ENCODE measurements around the gene TXNDC15. TPM values are rescaled to one million over a fixed set of nuclear protein-coding genes. Genes with fewer than 3 reads are reported as not detected.

TXNDC15 gene
- total RNA-seq, 5 donors from 2014 or later (not counting 1 experiment from before 2014, with no cell fraction given): 25.5 to 49.1 (median 38.4) TPM

- no peaks in the 10 kb centered on the region for H3K9me3 ChIP-seq
- no peaks in the 10 kb centered on the region for H3K4me1 ChIP-seq (ENCODE audit: control insufficient read depth in 1 of 2, extremely low read depth in 1 of 2, insufficient read depth in 2 of 2, low read length in 2 of 2)
- H3K27me3 Mint-ChIP-seq: no peaks in the 10 kb centered on the region
- ChIA-PET POLR2A (no interaction called here), CTCF (interaction anchor here in 1 of 2 donors (0.6 kb wide), 1 partner anchor 305 kb away, joined by 4 read pairs; no protein-coding TSS in a partner anchor)
- peaks cover 10 to 68% of the 10 kb centered on the region in 2 donors for H3K36me3 ChIP-seq (ENCODE audit: control insufficient read depth in 2 of 2, extremely low read depth in 1 of 2, insufficient read depth in 1 of 2, low read length in 1 of 2)
- no CpG with 5 or more reads among the region's 3 CpGs for WGBS (ENCODE audit: insufficient coverage)
- H3K4me3 Mint-ChIP-seq: no peak overlapping the region
- H3K27me3 ChIP-seq (replicated peaks in 1 of 2; ENCODE audit: control insufficient read depth in 2 of 2, extremely low read depth in 1 of 2, insufficient read depth in 2 of 2, low read length in 1 of 2): no peaks in the 10 kb centered on the region
- H3K4me1 Mint-ChIP-seq: peaks cover 11 to 21% (median 15%) of the 10 kb centered on the region in 3 donors
- DNase-seq (no peak), ATAC-seq (replicated peaks in 1 of 4) (no peak)
- H3K27ac ChIP-seq (ENCODE audit: low read length): no peak overlapping the region
- no peaks in the 10 kb centered on the region for H3K9me3 Mint-ChIP-seq
- peaks cover 52% of the 10 kb centered on the region for H3K36me3 Mint-ChIP-seq
- peak overlapping the region in 1 of 2 donors; percentile 55 for H3K27ac Mint-ChIP-seq
- no peak overlapping the region for H3K4me3 ChIP-seq (ENCODE audit: control insufficient read depth in 1 of 2, extremely low read depth in 1 of 2, low read length in 1 of 2)
These were observed 18.1 kb downstream of the TXNDC15 start for GRCh38 chr5:134892282-134892681.

DNA sequence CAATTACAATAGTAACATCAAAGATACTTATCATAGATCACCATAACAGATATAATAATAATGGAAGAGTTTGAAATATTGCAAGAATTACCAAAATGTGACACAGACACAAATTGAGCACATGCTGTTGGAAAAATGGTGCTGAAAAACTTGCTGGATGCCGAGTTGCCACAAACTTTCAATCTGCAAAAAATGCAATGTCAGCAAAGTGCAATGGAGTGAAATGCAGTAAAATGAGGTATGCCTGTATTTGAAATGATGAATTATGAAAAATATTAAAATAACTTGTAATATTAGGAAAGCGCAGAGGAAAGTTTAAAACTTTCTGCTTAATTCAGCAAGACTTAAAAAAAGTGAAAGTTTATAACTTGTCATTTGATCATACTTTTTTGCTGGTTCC lies 18.8 kb downstream of the TXNDC15 start:
- POLR2A ChIA-PET: no interaction called here
- Histone ChIP-seq H3K36me3 (ENCODE audit: control insufficient read depth in 2 of 2, extremely low read depth in 1 of 2, insufficient read depth in 1 of 2, low read length in 1 of 2) (peaks cover 7 to 68% of the 10 kb centered on the region in 2 donors), H3K27ac (ENCODE audit: low read length) (no peak overlapping the region), H3K4me3 (ENCODE audit: control insufficient read depth in 1 of 2, extremely low read depth in 1 of 2, low read length in 1 of 2) (no peak overlapping the region), H3K4me1 (ENCODE audit: control insufficient read depth in 1 of 2, extremely low read depth in 1 of 2, insufficient read depth in 2 of 2, low read length in 2 of 2) (no peaks in the 10 kb centered on the region), H3K9me3 (no peaks in the 10 kb centered on the region), H3K27me3 (replicated peaks in 1 of 2; ENCODE audit: control insufficient read depth in 2 of 2, extremely low read depth in 1 of 2, insufficient read depth in 2 of 2, low read length in 1 of 2) (no peaks in the 10 kb centered on the region)
- no peaks in the 10 kb centered on the region for H3K9me3 Mint-ChIP-seq
- no peaks in the 10 kb centered on the region for H3K27me3 Mint-ChIP-seq
- H3K4me3 Mint-ChIP-seq: no peak overlapping the region
- ATAC-seq (replicated peaks in 1 of 4): no peak
- H3K27ac Mint-ChIP-seq: no peak overlapping the region
- 71% methylated on average over 1 of the region's 2 CpGs for WGBS (ENCODE audit: insufficient coverage)
- DNase-seq: no peak
- peaks cover 45% of the 10 kb centered on the region for H3K36me3 Mint-ChIP-seq
- peaks cover 7 to 15% (median 10%) of the 10 kb centered on the region in 3 donors for H3K4me1 Mint-ChIP-seq
- CTCF ChIA-PET: interaction anchor here in 1 of 2 donors (0.6 kb wide), 1 partner anchor 306 kb away, joined by 4 read pairs; no protein-coding TSS in a partner anchor

- no peaks in the 10 kb centered on the region for H3K9me3 Mint-ChIP-seq
- Histone ChIP-seq H3K36me3 (ENCODE audit: control insufficient read depth in 2 of 2, extremely low read depth in 1 of 2, insufficient read depth in 1 of 2, low read length in 1 of 2) (peaks cover 7 to 64% of the 10 kb centered on the region in 2 donors), H3K27ac (ENCODE audit: low read length) (no peak overlapping the region), H3K27me3 (replicated peaks in 1 of 2; ENCODE audit: control insufficient read depth in 2 of 2, extremely low read depth in 1 of 2, insufficient read depth in 2 of 2, low read length in 1 of 2) (no peaks in the 10 kb centered on the region), H3K4me1 (ENCODE audit: control insufficient read depth in 1 of 2, extremely low read depth in 1 of 2, insufficient read depth in 2 of 2, low read length in 2 of 2) (no peaks in the 10 kb centered on the region), H3K4me3 (ENCODE audit: control insufficient read depth in 1 of 2, extremely low read depth in 1 of 2, low read length in 1 of 2) (no peak overlapping the region), H3K9me3 (no peaks in the 10 kb centered on the region)
- CTCF ChIA-PET: no interaction called here
- DNase-seq (no peak), ATAC-seq (replicated peaks in 1 of 4) (no peak)
- POLR2A ChIA-PET: no interaction called here
- 100% methylated on average over 1 of the region's 7 CpGs for WGBS (ENCODE audit: insufficient coverage)
- no peaks in the 10 kb centered on the region for H3K27me3 Mint-ChIP-seq
- H3K4me1 Mint-ChIP-seq: peaks cover 7 to 15% (median 8%) of the 10 kb centered on the region in 3 donors
- peaks cover 45% of the 10 kb centered on the region for H3K36me3 Mint-ChIP-seq
- H3K27ac Mint-ChIP-seq: peak overlapping the region in 1 of 2 donors; percentile 4
- H3K4me3 Mint-ChIP-seq: no peak overlapping the region
These were observed 19.8 kb downstream of the TXNDC15 start for GRCh38 chr5:134893748-134894505.

DNA sequence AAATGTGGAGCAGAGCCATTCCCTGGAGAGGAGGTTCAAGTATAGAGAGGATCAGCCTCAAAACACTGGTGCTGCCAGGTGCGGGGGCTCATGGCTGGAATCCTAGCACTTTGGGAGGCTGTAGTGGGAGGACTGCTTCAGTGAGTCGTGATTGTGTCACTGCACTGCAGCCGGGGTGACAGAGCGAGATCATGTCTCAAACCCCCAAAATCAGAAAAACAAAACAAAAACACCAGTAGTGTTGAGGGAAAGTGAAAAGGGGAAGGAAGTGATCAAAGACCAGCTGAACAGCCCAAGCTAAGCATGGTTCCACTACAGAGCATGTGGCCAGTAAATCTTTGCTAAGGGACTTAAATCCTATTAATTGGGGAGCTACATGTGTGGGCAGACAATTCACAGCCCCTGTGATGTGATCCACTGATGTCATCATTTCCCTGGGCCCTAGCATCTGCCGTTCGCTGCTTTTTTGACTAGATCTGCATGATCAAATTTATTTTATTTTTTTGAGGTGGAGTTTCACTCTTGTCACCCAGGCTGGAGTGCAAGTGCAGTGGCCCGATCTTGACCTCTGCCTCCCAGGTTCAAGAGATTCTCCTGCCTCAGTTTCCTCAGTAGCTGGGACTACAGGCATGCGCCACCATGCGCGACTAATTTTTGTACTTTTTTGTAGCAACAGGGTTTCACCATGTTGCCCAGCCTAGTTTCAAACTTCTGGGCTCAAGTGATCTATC lies 28.1 kb downstream of the TXNDC15 start:
- H3K27ac Mint-ChIP-seq: peak overlapping the region; percentile 27 to 82
- ChIA-PET CTCF (no interaction called here), POLR2A (no interaction called here)
- WGBS (ENCODE audit: insufficient coverage): 96% methylated on average over 4 of the region's 10 CpGs
- DNase-seq: no peak
- H3K27me3 ChIP-seq (replicated peaks in 1 of 2; ENCODE audit: control insufficient read depth in 2 of 2, extremely low read depth in 1 of 2, insufficient read depth in 2 of 2, low read length in 1 of 2): no peaks in the 10 kb centered on the region
- peaks cover 6 to 11% (median 6%) of the 10 kb centered on the region in 3 donors for H3K4me1 Mint-ChIP-seq
- peak overlapping the region in 1 of 3 donors; percentile 13 for H3K4me3 Mint-ChIP-seq
- H3K36me3 Mint-ChIP-seq: peaks cover 13% of the 10 kb centered on the region
- no peaks in the 10 kb centered on the region for H3K27me3 Mint-ChIP-seq
- H3K36me3 ChIP-seq (ENCODE audit: control insufficient read depth in 2 of 2, extremely low read depth in 1 of 2, insufficient read depth in 1 of 2, low read length in 1 of 2): peaks cover 3 to 25% of the 10 kb centered on the region in 2 donors
- no peak overlapping the region for H3K27ac ChIP-seq (ENCODE audit: low read length)
- no peaks in the 10 kb centered on the region for H3K9me3 Mint-ChIP-seq
- H3K4me1 ChIP-seq (ENCODE audit: control insufficient read depth in 1 of 2, extremely low read depth in 1 of 2, insufficient read depth in 2 of 2, low read length in 2 of 2): peaks cover 3 to 18% of the 10 kb centered on the region in 2 experiments
- H3K9me3 ChIP-seq: no peaks in the 10 kb centered on the region
- no peak overlapping the region for H3K4me3 ChIP-seq (ENCODE audit: control insufficient read depth in 1 of 2, extremely low read depth in 1 of 2, low read length in 1 of 2)
- no peak for ATAC-seq (replicated peaks in 1 of 4)

GRCh38 chr5:134904610-134905245 lies 30.6 kb downstream of the TXNDC15 start, which contains the start of gene PCBD2:
TSS of gene PCBD2 (plus strand) at chr5:134905131. CDS start at chr5:134905140, 9 bp downstream.
- under 1% methylated on average over 84 of the region's 84 CpGs for WGBS (ENCODE audit: insufficient coverage)
- CTCF ChIA-PET: interaction anchor here (0.6 to 1.9 kb wide), 11 partner anchors 31 to 291 kb away, joined by 3 to 12 read pairs (median 5); partner anchors contain the start of genes C5orf24 (in 1 of the 2), CAMLG (in 1 of the 2) and TXNDC15 (in 1 of the 2)
- peaks cover 4% of the 10 kb centered on the region for H3K36me3 Mint-ChIP-seq

More at GRCh38 chr5:134904610-134905245, 30.6 kb downstream of the TXNDC15 start, which contains the start of gene PCBD2:
- no peaks in the 10 kb centered on the region for H3K9me3 ChIP-seq
- POLR2A ChIA-PET: interaction anchor here in 1 of 2 donors (0.6 to 1.5 kb wide), 4 partner anchors 38 to 191 kb away, joined by 3 to 12 read pairs (median 4); partner anchors contain the start of genes C5orf24 and CAMLG
- H3K27me3 ChIP-seq (replicated peaks in 1 of 2; ENCODE audit: control insufficient read depth in 2 of 2, extremely low read depth in 1 of 2, insufficient read depth in 2 of 2, low read length in 1 of 2): no peaks in the 10 kb centered on the region
- H3K4me1 ChIP-seq (ENCODE audit: control insufficient read depth in 1 of 2, extremely low read depth in 1 of 2, insufficient read depth in 2 of 2, low read length in 2 of 2): peaks cover 3 to 18% of the 10 kb centered on the region in 2 experiments
- Mint-ChIP-seq H3K27ac (peak within 1 kb of the TSS; percentile 98 to 99), H3K9me3 (no peaks in the 10 kb centered on the region), H3K27me3 (no peaks in the 10 kb centered on the region), H3K4me1 (peaks cover 6 to 11% (median 6%) of the 10 kb centered on the region in 3 donors), H3K4me3 (peak within 1 kb of the TSS; percentile 85 to 91 (median 85))
- peaks cover 3 to 15% of the 10 kb centered on the region in 2 donors for H3K36me3 ChIP-seq (ENCODE audit: control insufficient read depth in 2 of 2, extremely low read depth in 1 of 2, insufficient read depth in 1 of 2, low read length in 1 of 2)
- peak within 1 kb of the TSS; percentile 69 to 84 for H3K4me3 ChIP-seq (ENCODE audit: control insufficient read depth in 1 of 2, extremely low read depth in 1 of 2, low read length in 1 of 2)
- peak; percentile 82 to 94 (median 88) for DNase-seq
- peak within 1 kb of the TSS; percentile 89 for H3K27ac ChIP-seq (ENCODE audit: low read length)
- peak; percentile 85 to 90 (median 86) for ATAC-seq (replicated peaks in 1 of 4)
